ENCODE results near the gene PBX1. TPM values are rescaled to one million over a fixed set of nuclear protein-coding genes. Genes with fewer than 3 reads are reported as not detected.

The PBX1 gene
- polyA plus RNA-seq, 3 donors: 0.07 TPM; not detected in 2

- intact Hi-C loops (cut with micrococcal nuclease): no loop called here
- no peak for DNase-seq
- Histone ChIP-seq H3K36me3 (replicated peaks in 1 of 2; ENCODE audit: control insufficient read depth in 1 of 2, insufficient read depth in 2 of 2, low read length in 2 of 2) (no peaks in the 10 kb centered on the region), H3K4me3 (replicated peaks in 1 of 3; ENCODE audit: low read depth in 2 of 3, low read length in 3 of 3) (no peak overlapping the region), H2AFZ (ENCODE audit: insufficient read depth, low read depth, low read length, poor library complexity, severe bottlenecking) (no peak overlapping the region), H3K9ac (ENCODE audit: insufficient read depth, low read length, poor library complexity, severe bottlenecking) (no peak overlapping the region), H3K4me2 (replicated peaks; ENCODE audit: extremely low read depth, low read length, poor library complexity, severe bottlenecking) (no peak overlapping the region), H3K79me2 (ENCODE audit: insufficient read depth, low read length) (no peaks in the 10 kb centered on the region), H3K9me3 (replicated peaks in 1 of 2; ENCODE audit: control insufficient read depth in 1 of 2, insufficient read depth in 1 of 2, low read length in 2 of 2) (no peaks in the 10 kb centered on the region), H3K27ac (ENCODE audit: low read depth in 1 of 2, low read length in 2 of 2) (no peak overlapping the region), H4K20me1 (ENCODE audit: insufficient read depth, low read length) (no peaks in the 10 kb centered on the region), H3K27me3 (ENCODE audit: control insufficient read depth in 2 of 2, insufficient read depth in 2 of 2, low read length in 2 of 2) (no peaks in the 10 kb centered on the region), H3K4me1 (ENCODE audit: control insufficient read depth in 1 of 2, insufficient read depth in 2 of 2, low read length in 2 of 2) (no peaks in the 10 kb centered on the region)
- peaks cover 1 to 5% (median 3%) of the 10 kb centered on the region in 3 donors for H3K27me3 Mint-ChIP-seq (ENCODE audit: low read depth in 3 of 3)
- peaks cover 0 to 5% (median 0%) of the 10 kb centered on the region in 7 donors for H3K9me3 Mint-ChIP-seq
- H3K4me1 Mint-ChIP-seq: no peaks in the 10 kb centered on the region
- no peak for TF ChIP-seq CTCF (IDR thresholded peaks at IDR 0.05)
- H3K36me3 Mint-ChIP-seq: no peaks in the 10 kb centered on the region
- no peak overlapping the region for H3K4me3 Mint-ChIP-seq
- 100% methylated on average over 1 of the region's 3 CpGs for whole genome bisulfite sequencing (ENCODE audit: insufficient coverage)
- H3K27ac Mint-ChIP-seq: no peak overlapping the region
Measured at GRCh38 chr1:164609089-164609488, 50.1 kb downstream of the PBX1 start.

DNA sequence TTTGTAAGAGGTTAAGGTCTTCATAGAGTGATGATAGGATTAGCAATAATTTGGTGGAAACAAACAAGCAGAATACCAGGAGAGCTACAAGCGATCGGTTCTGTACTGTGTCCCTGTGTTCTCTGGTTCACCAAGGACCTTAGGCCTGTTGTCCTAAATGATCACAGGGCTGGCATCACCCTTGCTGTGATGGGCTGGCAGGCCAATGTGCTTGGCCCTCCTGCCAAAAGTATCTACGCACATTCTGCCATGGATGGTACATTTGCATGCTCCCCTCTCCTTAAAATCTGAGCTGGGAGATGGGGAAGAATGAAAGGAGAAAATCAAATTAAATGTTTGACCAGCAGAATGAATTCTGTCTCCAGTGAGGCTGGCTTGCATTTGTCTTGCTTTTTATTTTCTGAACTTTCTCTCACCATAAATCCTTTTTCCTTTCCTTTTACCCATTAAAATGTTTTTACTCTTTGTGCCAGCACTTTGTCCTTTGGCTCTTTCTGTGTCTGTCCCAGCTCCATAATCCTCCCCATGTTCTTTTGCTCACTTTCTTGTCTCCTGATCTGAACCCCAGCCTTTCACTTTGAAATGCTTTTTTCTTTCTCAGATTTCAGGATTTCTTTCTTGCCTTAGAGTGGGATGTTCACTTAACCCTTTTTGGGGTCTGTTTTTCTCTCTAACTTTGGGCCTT is 51.7 kb downstream of the PBX1 start:
- no peaks in the 10 kb centered on the region for H3K4me1 Mint-ChIP-seq
- H3K36me3 ChIP-seq (replicated peaks in 1 of 2; ENCODE audit: control insufficient read depth in 1 of 2, insufficient read depth in 2 of 2, low read length in 2 of 2): no peaks in the 10 kb centered on the region
- H3K27ac Mint-ChIP-seq: no peak overlapping the region
- no peaks in the 10 kb centered on the region for H3K9me3 ChIP-seq (replicated peaks in 1 of 2; ENCODE audit: control insufficient read depth in 1 of 2, insufficient read depth in 1 of 2, low read length in 2 of 2)
- H3K9ac ChIP-seq (ENCODE audit: insufficient read depth, low read length, poor library complexity, severe bottlenecking): no peak overlapping the region
- 100% methylated on average over 2 of the region's 3 CpGs for WGBS (ENCODE audit: insufficient coverage)
- intact Hi-C loops (cut with micrococcal nuclease): no loop called here
- no peak overlapping the region for H3K27ac ChIP-seq (ENCODE audit: low read depth in 1 of 2, low read length in 2 of 2)
- DNase-seq: no peak
- no peak overlapping the region for H3K4me3 Mint-ChIP-seq
- H3K4me3 ChIP-seq (replicated peaks in 1 of 3; ENCODE audit: low read depth in 2 of 3, low read length in 3 of 3): no peak overlapping the region
- TF ChIP-seq CTCF (IDR thresholded peaks at IDR 0.05): no peak
- no peaks in the 10 kb centered on the region for H3K79me2 ChIP-seq (ENCODE audit: insufficient read depth, low read length)
- no peaks in the 10 kb centered on the region for H4K20me1 ChIP-seq (ENCODE audit: insufficient read depth, low read length)
- H3K4me2 ChIP-seq (replicated peaks; ENCODE audit: extremely low read depth, low read length, poor library complexity, severe bottlenecking): no peak overlapping the region
- H3K27me3 ChIP-seq (ENCODE audit: control insufficient read depth in 2 of 2, insufficient read depth in 2 of 2, low read length in 2 of 2): no peaks in the 10 kb centered on the region
- H3K9me3 Mint-ChIP-seq: peaks cover 0 to 5% (median 0%) of the 10 kb centered on the region in 7 donors
- H3K4me1 ChIP-seq (ENCODE audit: control insufficient read depth in 1 of 2, insufficient read depth in 2 of 2, low read length in 2 of 2): no peaks in the 10 kb centered on the region
- no peak overlapping the region for H2AFZ ChIP-seq (ENCODE audit: insufficient read depth, low read depth, low read length, poor library complexity, severe bottlenecking)
- H3K36me3 Mint-ChIP-seq: no peaks in the 10 kb centered on the region
- H3K27me3 Mint-ChIP-seq (ENCODE audit: low read depth in 3 of 3): peaks cover 1 to 7% (median 3%) of the 10 kb centered on the region in 3 donors

Measured in CD14-positive monocyte (primary cell).